GF-D8 (cell line): ENCODE measurements around the gene CDC42BPB.
"Not testable (repeated sequence)": the region's sequence is repeated elsewhere in the genome, so short reads cannot be mapped to it uniquely, and the experiment has no call there.

Experiments used
- DNase-seq: peaks from one replicate; lab custom pipeline; 2025; lab: John Stamatoyannopoulos, UW

Gene CDC42BPB

DNA sequence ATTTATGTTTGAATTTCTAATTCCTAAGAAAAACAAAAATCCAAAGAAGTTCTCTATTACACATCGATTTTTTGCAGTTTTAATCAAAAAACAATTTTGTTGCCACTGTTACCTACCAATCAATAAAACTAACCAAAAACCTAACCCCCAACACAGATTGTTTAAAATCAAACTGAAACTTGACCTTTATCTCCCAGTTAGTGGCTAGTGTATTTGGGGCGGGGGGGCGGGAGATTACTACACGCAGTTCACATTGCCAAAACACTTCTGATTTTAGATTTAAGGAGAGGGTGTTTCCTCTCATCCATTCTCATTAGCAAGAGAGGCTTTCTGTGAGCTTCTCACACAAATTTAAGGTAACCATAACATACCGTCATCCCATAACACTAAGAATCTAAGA lies 6.4 kb downstream of the CDC42BPB start:
- no peak for DNase-seq

DNA sequence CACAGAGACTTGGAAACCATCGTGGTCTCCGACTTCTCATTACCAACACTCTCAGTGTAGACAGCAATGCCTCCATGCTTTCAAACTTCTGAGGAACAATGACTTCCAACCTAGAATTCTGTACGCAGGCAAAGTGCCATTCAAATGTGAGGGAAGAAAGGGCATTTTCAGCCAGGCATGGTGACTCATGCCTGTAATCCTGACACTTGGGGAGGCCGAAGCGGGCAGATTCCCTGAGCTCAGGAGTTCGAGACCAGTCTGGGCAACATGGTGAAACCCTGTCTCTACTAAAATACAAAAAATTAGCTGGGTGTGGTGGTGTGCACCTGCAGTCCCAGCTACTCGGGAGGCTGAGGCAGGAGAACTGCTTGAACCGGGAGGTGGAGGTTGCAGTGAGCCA lies 9.9 kb downstream of the CDC42BPB start:
- DNase-seq: not testable (repeated sequence)

DNA sequence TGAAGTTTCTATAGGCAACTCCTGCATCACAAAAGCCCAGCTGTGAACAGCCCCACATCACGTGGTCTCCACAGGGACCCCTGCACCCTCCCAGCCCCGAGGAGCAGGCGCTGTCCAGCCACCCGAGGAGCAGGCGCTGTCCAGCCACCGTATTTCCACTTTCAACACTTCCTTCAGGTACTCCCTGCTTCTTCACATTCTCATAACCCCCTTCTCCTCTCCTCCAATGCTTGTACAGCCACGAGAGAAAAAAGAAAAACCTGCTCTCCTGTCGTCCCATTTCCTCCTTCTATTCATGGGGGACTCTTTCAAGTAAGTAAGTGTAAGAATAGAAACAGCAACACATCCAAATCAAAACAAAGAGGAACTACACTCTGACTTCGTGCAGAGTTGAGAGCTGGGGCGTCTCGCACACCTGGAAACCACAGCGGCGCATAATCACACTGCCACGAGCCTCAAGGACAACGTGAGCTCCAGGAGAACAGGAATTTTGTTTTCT lies 11.9 kb downstream of the CDC42BPB start:
- DNase-seq: no peak

- DNase-seq: no peak
Observed at GRCh38 chr14:103043257-103044015, 13.9 kb downstream of the CDC42BPB start.

DNA sequence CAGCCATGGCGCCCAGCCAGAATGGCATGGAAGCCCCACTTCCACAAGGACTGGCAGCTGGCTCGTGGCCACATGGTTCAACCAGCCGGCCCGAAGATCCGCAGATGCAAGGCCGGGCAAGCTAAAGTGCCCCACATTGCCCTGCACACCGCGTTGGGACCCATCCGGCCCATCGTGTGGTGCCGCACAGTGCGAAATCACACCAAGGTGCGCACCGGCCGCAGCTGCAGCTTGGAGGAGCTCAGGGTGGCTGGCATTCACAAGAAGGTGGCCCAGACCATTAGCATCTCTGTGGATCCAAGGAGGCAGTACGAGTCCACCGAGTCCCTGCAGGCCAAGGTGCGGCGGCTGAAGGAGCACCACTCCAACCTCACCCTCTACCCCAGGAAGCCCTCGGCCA lies 15.9 kb downstream of the CDC42BPB start:
- no peak for DNase-seq

- no peak for DNase-seq
Observed at GRCh38 chr14:103033681-103034096, 23.7 kb downstream of the CDC42BPB start.

GRCh38 chr14:103031956-103032355 lies 25.4 kb downstream of the CDC42BPB start:
- DNase-seq: no peak

DNA sequence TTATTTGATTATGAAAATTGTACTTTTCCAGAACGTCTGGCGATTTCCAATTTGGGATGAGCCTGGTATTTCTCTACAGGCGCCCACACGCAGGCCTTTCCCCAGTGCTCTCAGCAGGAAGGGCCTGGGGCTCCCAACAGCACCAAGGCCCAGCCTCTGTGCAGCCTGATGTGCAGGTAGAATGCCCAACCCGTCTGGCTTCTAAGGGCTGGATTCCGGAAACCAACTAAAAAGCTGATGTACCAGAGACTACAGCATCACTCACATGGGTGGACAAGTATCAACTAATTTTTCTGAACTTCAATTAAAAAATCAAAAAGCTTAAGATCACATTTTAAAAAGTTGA lies 25.8 kb downstream of the CDC42BPB start:
- DNase-seq: no peak

- DNase-seq: no peak
Observed at GRCh38 chr14:103030741-103031565, 26.4 kb downstream of the CDC42BPB start.

DNA sequence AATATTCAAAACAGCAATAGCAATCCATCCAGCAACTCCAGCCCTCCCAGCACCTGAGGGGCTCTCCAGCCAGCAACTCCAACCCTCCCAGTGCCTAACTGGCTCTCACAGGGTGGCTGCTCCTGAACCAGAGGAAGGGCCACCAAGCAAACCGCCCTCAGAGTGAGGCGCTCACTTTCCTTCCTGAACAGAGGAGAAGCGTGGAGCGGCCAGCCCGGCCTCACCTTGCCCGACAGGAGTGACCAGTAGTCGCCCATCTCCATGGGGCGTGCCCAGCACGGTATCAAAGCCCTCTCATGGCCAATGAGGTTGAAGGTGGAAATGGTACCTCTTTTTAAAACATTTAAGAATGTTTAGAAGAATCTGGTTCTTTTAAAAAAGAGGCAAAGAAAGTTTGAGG lies 27.4 kb downstream of the CDC42BPB start:
- DNase-seq: no peak

GRCh38 chr14:103028772-103029171 lies 28.6 kb downstream of the CDC42BPB start:
- no peak for DNase-seq

GRCh38 chr14:103028161-103028767 lies 29.1 kb downstream of the CDC42BPB start:
- DNase-seq: no peak

- DNase-seq: no peak
Observed at GRCh38 chr14:103027451-103027850, 29.9 kb downstream of the CDC42BPB start.

DNA sequence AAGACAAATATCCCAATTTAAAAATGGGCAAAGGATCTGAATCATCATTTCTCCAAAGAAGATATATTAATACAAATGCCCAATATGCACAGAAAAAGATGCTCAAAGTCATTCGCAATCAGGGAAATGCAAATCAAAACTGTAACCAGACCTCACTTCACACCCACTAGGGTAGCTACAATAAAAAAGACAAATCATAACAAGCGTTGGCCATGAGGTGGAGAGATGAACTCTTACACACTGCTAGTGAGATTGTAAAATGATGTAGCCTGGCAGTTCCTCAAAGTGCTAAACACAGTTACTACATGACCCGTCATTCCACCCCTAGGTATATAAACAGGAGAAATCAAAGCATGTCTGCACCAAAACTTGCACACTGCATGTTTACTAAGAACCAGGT lies 30.4 kb downstream of the CDC42BPB start:
- DNase-seq: no peak

- DNase-seq: not testable (repeated sequence)
Observed at GRCh38 chr14:103026196-103026595, 31.2 kb downstream of the CDC42BPB start.

DNA sequence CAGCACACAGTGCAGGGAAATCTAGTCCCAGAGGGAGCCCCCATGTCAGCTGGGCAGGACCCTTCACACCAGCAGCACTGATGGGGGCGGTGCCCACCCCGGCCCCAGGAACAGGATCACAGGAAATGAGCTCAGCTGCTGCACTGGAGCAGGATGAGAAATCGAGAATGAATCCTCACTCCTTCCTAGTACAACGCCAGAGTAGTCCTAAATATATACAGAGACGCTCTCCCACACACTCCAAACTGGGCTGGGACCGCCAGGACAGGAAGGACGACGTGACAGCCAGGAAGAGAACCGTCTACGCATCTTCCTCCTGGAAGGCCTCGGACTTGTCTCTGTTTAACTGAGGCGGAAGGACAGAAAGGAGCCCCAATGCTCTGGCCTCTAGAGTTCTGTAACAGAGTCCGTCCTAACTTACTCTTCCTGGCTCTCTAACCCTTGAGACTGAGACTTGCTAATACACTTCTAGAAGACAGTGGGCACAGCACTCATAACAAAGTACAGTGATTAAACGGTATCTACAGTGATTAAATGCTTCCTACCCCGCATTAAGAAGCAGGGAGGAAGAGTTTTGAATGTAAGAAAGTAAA lies 33.4 kb downstream of the CDC42BPB start:
- no peak for DNase-seq

GRCh38 chr14:103022685-103023044 lies 34.7 kb downstream of the CDC42BPB start:
- DNase-seq: no peak

DNA sequence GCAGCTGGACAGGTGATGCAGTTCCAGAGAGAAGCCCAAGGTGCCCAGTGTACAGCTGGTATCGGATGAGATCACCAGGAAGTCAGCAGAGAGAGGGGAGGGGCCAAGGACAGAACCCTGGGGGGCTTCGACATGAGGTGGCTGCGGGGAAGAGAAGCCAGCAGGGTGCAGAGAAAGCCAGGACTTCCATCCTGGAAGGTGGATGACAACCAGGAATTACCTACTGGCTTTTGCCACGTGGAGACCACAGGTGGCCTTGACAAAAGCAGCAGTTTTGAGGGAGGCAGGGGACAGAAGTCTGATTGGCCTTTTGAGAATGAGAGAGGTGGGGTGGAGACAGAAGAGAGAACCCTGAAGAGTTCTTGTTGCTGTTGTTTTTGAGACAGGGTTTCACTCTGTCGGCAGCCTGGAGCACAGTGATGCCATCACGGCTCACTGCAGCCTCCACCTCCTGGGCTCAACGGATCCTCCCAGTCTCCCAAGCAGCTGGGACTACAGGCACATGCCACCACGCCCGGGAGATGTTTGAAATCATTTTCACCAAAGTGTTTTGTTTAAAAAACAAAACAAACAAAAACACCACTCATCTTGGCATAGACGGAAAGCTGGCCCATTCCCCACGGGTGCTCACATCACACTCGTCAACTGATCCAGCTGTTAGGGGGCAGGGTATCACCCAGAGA lies 35.2 kb downstream of the CDC42BPB start:
- no peak for DNase-seq

DNA sequence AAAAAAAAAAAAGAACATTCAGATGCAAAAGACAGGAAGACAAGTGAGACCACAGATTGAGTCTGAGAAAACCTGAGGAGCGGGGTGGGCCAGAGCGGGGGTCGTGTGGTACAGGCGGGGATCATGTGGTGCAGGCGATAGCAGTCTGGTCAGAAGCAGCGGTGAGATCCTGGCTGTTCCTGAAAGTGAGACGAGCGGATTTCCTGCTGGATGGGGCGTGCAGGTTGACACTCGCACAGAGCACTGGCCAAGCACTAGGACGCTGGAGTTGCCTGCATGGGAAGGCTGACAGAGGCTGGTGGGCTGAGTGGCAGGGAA lies 35.7 kb downstream of the CDC42BPB start:
- DNase-seq: no peak

DNA sequence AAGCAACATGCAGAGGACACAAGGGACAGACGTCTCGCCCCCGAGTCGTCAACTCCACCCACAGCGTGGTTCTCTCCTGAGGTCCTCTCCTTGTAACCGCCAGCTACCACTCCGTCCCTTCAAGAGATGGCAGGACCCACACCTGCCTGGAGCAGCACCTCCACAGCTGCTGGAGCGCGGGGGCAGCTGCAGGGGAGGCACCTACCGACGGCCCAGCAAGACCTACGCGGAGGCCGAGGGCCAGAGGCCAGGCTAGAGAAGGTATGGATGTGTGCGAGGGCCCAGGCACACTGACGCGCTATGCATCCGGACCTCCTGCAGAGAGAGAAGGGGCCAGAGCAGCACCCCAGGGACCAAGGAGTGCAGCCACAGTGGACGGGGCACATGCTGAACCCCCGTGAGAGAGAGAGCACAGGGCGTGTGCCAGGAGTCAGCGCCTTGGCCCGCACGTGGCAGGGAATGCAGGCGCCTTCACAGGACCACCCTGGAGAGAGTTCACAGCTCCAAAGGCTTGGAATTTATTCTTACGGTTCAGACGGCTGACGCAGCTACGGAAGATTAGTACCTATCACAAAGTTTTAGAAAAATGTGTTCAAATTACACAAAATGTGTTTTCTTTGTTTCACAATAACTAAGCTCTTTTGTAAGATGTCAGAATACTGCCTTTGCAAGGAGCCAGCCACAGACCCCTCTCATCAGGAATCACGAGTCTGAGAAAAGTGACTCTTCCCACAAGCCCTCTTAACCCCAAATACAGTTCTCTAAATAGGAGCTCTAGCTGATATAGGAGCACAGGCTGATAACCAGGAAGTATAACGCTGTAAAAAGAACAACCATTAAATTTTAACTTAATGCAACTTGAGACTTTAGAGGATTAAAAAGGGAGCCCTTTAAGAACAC lies 36.8 kb downstream of the CDC42BPB start:
- DNase-seq: no peak

GRCh38 chr14:103019826-103020225 lies 37.5 kb downstream of the CDC42BPB start:
- no peak for DNase-seq
